Epithelial cell of esophagus (primary cell): ENCODE results near the gene CDC45.
A peak's percentile ranks its signal among the peaks of the same experiment; 100 is the strongest.

Source experiments
- DNase-seq: peaks from one replicate; pipeline ENCODE4 v3.0.0; 2010; ENCODE audit warnings: low read depth
- H3K4me3 ChIP-seq: 2 replicates; pipeline ENCODE4 v1.5.1; 2011; ENCODE audit warnings: mild to moderate bottlenecking, low read length, control low read depth
- TF ChIP-seq, protein P1 (sequence below): IDR thresholded peaks from 2 replicates; pipeline ENCODE4 v1.5.1; 2011; ENCODE audit warnings: low read depth, mild to moderate bottlenecking, low read length, control low read depth, inconsistent platforms; ENCODE audit not compliant: insufficient read depth; ENCODE audit errors: missing control alignments

CDC45 gene

DNA sequence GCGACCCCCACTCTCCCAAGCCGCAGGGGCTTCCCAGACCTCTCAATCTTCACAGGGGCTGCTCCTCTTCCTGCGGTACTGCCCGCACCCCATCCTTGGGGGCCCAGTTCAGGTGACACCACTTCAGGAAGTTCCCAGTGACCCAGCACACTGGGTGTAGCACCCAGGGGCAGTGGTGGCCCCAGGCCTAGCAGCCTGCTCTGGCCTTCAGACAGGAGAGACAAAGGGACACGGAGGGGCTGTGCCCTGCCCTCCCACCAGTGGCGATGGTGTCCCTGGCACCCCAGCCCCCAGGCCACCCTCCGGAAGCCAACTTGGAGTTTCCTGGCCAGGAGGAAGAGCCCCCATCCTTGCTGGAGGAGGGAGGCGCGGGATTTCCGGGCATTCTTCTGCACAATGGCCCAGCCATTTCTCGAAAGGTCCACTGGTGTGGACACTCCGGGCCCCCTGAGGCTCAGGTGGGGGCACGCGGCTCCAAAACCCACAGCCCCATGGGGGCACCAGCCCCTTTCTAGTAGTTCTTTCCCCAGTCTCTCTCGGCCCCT, 45.5 kb downstream of the CDC45 start:
- H3K4me3 ChIP-seq: no peak overlapping the region
- TF ChIP-seq, protein P1, sequence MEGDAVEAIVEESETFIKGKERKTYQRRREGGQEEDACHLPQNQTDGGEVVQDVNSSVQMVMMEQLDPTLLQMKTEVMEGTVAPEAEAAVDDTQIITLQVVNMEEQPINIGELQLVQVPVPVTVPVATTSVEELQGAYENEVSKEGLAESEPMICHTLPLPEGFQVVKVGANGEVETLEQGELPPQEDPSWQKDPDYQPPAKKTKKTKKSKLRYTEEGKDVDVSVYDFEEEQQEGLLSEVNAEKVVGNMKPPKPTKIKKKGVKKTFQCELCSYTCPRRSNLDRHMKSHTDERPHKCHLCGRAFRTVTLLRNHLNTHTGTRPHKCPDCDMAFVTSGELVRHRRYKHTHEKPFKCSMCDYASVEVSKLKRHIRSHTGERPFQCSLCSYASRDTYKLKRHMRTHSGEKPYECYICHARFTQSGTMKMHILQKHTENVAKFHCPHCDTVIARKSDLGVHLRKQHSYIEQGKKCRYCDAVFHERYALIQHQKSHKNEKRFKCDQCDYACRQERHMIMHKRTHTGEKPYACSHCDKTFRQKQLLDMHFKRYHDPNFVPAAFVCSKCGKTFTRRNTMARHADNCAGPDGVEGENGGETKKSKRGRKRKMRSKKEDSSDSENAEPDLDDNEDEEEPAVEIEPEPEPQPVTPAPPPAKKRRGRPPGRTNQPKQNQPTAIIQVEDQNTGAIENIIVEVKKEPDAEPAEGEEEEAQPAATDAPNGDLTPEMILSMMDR: no peak
- DNase-seq: no peak

DNA sequence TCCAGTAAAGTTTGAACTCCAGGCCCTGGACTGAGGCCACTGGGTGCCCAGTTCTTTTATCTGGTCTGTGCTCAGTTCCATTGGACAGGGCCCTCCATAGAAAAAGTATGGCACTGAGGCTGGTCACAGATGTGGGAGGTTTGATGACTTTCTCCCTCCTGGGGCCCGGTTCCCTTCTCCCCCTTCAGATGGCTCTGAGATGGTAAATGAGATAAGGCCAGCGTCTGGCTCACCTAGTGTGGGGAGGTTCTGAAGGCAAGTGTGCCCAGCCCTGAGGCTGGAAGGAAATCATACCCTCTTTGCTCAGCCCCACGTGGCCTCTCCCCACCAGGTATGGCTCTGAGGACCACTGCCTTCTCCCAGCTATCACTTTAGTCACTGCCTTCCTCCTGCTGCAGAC, 45.9 kb downstream of the CDC45 start:
- TF ChIP-seq, protein P1: no peak
- DNase-seq: no peak
- no peak overlapping the region for H3K4me3 ChIP-seq

DNA sequence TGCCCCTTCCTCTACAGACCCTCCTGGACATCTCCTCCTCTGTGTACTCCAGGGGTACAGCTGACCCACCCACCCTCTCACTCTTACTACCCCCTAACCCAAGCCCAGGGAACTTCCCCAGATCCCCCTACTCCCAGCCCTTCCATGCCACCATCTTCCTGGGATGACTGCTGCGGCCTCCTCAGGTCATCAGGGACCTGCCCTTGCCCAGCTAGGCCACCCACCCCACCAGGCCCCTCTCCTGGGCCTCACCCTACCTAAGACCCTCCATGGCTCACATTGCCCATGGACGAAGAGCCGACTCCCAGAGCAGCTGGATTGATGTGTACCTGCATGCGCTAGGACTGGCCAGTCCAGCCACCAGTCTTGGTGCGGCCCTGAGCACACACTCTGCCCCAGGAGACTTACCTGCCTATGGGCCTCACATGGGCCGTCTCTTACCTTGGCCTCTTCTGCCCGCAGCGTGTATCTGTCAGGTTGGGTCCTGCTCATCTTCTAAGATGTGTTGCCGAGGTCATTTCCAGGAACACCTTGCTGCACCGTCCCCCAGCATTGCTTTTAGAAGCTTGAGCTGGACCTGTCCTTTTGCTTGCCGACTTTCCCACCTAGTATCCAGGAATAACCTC, 46.5 kb downstream of the CDC45 start:
- H3K4me3 ChIP-seq: no peak overlapping the region
- DNase-seq: no peak
- TF ChIP-seq, protein P1: no peak

DNA sequence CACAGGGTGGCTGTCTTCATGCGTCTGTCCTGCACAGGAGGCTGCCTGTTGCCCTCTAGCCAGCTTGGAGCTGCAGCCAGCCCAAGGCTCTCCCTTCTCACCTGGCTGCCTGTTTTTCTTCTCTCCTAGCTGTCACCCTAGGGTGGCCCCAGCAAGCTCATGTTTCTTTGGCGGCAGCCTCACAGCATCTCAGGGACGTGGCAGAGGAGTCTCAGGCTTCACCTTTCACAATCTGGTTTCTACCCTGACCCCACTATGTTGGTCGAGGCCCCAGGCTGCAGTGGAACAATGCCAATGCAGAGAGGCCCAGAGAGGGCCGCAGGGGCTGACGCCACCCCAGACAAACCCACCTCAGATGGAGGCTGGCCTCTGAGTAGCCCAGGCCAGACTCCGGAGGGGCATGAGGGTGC, 47.0 kb downstream of the CDC45 start:
- H3K4me3 ChIP-seq: no peak overlapping the region
- TF ChIP-seq, protein P1: no peak
- no peak for DNase-seq

DNA sequence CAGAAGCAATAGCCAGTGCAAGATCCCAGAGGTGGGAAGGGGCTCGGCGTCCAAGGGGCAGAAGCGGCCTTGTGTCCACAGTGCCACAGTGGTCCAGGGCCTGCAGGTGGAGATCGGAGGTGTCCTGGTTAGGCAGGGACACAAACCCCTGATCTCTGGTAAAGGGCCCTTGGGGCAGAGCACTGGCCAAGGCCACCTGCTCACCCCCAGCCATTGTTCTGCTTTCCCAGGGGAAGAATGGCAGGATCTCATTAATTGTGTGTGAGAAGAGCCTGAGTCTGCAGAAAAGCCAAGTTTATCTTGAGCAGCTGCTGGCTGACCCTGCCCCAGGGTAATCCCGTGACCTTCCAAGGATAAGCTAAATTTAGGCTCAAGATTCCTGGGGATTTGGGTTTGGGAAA, 47.6 kb downstream of the CDC45 start:
- H3K4me3 ChIP-seq: no peak overlapping the region
- DNase-seq: no peak
- TF ChIP-seq, protein P1: no peak

DNA sequence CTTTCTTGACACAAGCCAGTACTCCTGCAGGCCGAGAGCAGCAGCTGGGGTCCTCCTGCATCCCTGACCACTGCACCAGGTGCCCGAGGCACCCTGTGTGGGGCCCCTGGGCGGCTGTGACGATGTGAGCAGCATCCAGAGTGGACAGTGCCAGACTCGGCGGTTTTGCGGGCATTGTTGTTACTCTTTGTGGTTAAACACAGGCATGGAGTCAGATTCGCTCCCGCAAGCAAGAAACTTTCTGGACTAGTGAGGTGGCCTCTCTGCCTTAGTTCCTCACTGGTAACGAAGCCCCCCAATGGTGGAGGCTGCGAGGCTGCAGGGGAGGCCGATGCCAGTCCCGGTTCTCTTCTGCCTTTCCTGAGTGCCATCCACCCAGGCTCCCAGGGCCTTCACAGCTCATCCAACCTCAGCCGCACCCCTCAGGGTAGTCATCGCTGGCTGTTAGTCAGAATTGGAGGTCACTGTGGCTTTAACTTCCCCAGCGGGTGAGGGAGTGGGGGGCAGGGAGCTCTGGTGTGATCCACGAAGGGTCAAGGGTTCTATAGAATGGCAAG, 48.2 kb downstream of the CDC45 start:
- DNase-seq: peak; percentile 54
- no peak overlapping the region for H3K4me3 ChIP-seq

DNA sequence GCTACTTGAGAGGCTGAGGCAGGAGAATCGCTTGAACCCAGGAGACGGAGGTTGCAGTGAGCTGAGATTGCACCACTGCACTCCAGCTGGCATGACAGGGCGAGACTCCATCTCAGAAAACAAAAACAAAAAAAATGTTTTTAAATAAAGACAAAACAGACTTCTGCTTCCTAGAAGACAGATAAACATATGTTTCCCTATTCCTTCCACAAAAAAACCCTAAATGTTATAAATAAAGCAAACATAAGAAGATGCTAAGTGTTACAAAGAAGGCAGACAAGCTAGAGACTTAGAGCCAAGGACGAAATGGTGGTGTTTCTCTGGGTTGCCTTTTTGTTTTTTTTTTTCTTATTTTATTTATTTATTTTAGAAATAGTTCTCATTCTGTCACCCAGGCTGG, 50.1 kb downstream of the CDC45 start:
- TF ChIP-seq, protein P1: no peak
- DNase-seq: no peak
- no peak overlapping the region for H3K4me3 ChIP-seq

More for the DNA sequence above, 48.2 kb downstream of the CDC45 start:
- TF ChIP-seq, protein P1: no peak
